GM03348 (cell line): ENCODE results near the gene EIF4E2.
A peak's percentile ranks its signal among the peaks of the same experiment; 100 is the strongest.

Experiments used
- DNase-seq: peaks from one replicate; pipeline ENCODE4 v3.0.0; 2012; ENCODE audit warnings: low spot score

EIF4E2 gene

DNA sequence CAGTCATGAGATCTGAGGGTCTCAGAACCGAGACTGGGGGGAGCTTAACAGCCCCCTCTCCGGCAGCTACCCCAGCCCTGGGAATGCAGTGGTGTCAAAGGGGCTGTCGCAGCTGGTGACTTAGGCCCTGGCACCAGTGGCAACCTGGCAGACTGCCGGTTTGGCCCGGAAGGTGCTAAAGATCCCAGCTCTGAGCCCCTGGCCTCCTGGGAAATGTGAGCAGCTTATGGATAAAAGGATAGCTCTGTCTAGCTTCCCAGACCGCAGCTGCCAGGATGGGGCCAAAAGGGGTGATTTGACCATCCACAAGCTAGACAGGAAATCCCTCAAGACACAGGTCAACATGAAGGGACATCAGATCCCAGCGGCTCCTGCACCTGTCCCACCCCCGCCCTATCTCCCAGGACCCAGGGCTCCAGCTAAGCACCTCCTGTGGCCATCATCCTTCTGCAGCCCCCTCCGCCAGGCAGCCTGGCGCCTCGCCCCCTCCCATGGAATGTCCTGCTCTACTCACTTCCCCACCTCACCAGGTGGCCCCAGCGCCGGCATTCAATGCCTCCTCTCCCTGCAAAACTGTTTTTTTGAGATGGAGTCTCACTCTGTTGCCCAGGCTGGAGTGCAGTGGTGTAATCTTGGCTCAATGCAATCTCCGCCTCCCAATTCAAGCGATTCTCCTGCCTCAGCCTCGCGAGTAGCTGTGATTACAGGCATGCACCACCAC lies 49.7 kb downstream of the EIF4E2 start:
- DNase-seq: no peak

DNA sequence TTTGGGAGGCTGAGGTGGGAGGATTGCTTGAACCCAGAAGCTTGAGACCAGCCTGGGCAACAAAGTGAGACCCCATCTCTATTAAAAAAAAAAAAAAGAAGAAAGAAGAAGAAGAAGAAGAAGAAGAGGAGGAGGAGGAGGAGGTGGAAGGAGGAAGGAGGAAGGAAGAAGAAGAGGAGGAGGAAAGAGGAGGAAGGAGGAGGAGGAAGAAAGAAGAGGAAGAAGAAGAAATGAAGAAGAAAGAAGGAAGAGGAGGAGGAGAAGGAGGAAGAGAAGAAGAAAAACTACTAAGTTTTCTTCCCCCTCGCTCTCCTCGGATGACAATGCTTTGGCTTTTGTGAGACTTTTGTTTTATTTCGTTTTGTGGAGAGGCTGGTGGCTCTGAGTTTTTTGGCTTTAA lies 52.8 kb downstream of the EIF4E2 start:
- no peak for DNase-seq

DNA sequence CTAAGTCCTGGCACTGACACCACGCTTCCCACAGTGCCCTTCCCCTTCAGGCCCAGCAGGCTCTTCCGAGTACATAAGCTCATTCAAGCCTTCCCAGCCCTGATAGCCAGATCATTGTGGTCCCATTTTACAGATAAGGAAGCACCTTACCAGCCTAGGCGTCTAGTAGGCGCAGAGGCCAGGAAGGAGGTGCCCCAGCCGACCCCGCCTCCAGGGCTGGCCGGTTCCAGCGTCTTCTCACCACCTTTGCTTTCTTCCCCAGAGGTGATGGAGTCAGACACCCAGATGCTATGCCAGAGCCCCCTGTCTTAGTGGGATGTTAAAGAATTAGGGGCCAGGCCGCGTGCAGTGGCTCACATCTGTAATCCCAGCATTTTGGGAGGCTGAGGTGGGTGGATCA lies 54.0 kb downstream of the EIF4E2 start:
- no peak for DNase-seq

DNA sequence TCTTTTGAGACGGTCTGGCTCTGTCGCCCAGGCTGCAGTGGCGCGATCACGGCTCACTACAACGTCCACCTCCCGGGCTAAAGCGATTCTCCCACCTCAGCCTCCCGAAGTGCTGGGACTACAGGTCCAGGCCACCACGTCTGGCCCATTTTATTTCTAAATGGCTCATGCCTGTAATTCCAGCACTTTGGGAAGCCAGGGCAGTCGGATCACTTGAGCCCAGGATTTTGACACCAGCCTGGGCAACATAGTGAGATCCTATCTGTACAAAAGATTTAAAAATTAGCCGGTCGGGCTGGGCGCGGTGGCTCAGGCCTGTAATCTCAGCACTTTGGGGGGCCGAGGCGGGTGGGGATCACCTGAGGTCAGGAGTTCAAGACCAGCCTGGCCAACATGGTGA lies 56.5 kb downstream of the EIF4E2 start:
- DNase-seq: no peak

DNA sequence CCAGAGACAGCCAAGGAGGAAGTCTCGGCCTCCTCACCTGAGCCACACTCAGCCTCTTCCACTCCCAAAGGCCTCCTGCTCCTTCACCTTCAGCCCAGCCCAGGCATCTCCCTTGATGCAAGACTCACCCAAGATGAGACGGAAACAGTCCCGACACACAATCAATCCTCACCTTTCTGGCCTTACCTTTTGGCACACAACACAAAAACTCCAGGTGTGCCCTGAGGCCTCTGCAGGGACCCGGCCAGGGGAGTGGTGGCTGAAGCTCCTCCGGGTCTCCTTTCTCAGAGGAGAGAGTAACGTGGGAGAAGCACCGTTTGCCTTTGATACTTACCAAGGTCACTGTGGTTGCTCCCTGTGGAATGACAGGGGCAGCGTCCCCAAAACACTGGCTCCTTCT lies 59.1 kb downstream of the EIF4E2 start:
- no peak for DNase-seq

DNA sequence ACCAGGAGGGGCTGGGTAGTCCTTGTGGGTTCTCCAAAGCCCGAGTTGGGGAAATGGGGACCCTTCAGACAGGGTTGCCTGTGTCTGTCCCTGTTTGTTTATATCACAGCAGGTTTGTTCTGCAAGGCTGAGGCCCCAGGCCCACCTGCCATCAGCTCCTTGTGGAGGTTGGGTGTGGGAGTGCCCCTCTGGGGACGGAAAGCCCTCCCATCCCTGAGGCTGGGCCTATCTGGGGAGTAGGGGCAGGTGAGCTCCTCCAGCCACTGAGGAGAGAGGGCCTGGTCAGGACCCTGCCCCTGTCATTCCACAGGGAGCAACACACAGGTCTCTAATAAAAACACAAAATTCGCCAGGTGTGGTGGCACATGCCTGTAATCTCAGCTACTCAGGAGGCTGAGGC lies 59.6 kb downstream of the EIF4E2 start:
- DNase-seq: no peak

DNA sequence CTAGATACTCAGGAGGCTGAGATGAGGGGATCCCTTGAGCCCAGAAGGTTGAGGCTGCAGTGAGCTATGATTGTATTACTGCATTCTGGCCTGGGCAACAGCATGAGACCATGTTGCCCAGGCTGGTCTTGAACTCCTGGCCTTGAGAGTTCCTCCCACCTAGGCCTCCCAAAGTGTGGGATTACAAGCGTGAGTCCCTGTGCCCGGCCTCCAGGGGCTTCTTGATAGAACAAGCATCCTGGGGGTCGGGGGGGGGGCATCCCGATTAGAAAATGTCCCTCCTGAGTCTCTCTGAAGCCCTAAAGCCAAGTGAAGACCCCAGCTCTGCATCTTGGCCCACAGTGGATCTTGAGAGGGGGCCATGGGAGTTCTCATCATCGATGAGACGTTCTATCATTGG lies 60.6 kb downstream of the EIF4E2 start:
- DNase-seq: no peak

DNA sequence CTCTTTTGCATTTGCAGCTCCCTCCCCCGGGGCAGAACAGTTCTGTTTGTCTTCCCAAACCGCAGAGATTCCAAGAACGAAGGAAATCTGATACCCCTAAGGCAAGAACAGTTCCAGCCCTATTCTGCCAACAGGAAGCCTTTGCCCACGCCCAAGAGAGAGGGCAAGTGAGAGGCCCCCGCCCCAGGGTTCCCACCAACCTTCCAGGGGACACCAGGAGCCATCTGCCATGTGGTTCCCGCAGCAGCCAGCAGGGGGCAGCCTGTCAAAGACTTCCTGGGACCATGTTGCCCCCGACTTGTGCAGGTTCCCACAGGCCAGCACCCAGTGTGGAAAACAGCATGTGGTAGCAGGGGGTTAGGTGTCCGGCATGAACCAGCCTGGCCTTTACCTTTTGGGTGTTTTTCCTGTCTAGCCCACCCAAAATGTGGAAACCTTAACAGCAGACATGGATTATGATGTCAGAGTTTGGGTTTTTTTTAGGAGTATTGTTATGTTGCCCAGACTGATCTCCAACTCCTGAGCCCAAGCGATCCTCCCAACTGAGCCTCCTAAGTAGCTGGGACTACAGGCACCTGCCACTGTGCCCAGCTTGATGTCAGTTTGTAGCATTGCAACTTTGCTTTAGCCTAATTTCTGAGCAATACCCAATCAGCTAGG lies 61.2 kb downstream of the EIF4E2 start:
- DNase-seq: peak; percentile 67

DNA sequence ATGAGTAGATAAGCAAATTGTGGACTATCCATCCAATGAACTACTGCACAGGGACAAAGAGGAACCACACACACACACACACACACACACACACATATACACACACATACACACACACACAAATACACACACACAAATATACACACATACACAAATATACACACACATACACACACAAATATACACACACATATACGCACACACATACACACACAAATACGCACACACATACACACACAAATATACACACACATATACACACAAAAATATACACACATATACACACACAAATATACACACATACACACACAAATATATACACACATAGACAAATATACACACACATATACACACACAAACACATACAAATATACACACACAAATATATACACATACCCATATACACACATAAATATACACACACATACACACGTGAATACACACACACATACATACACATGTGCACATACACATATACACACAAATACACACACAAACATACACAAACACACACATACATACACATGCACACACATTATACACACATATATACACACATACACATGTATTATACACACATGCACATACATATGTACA lies 63.1 kb downstream of the EIF4E2 start:
- DNase-seq: no peak

DNA sequence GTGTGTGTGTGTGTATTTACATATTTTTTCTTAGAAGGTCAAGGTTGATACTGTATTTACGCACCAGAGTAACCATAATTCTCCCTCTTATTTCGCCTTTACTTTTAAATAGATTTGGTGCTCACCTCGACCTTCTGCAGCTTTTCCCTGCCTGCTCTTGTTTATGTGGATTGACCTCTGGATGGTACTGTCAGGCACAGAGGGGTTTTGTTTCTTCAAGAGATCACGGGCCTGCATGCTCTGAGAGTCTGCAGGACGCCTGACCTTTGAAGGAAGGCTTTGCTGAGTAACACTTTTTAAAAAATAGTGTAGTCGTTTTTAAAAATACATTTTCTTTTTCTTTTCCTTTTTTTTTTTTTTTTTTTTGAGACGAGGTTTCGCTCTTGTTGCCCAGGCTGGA lies 64.8 kb downstream of the EIF4E2 start:
- DNase-seq: no peak
